Subcutaneous abdominal adipose tissue (tissue), 5 donors: ENCODE results near the gene MUC22.

Experiments used
- H3K27ac ChIP-seq: one replicate; pipeline ENCODE4 v1.7.0; 2013; ENCODE audit warnings: low read depth, mild to moderate bottlenecking, inconsistent platforms, low read length, moderate library complexity
- H3K27me3 ChIP-seq, 5 donors: one replicate each; pipeline ENCODE4 v1.7.0; 2013; ENCODE audit warnings: low read length in 5 of 5, inconsistent platforms in 1 of 5; ENCODE audit not compliant: control insufficient read depth in 5 of 5, insufficient read depth in 4 of 5
- H3K36me3 ChIP-seq, 5 donors: one replicate each; pipeline ENCODE4 v1.7.0; 2013; ENCODE audit warnings: low read length in 5 of 5; ENCODE audit not compliant: control insufficient read depth in 5 of 5, insufficient read depth in 5 of 5
- H3K4me1 ChIP-seq, 5 donors: one replicate each; pipeline ENCODE4 v1.7.0; 2013; ENCODE audit warnings: low read length in 5 of 5, mild to moderate bottlenecking in 3 of 5, moderate library complexity in 1 of 5; ENCODE audit not compliant: control insufficient read depth in 5 of 5, insufficient read depth in 5 of 5
- H3K4me3 ChIP-seq, 5 donors: one replicate each; pipeline ENCODE4 v1.7.0; 2013; ENCODE audit warnings: low read length in 5 of 5, low read depth in 1 of 5
- H3K9ac ChIP-seq, 5 donors: one replicate each; pipeline ENCODE4 v1.7.0; 2013; ENCODE audit warnings: low read length in 5 of 5, mild to moderate bottlenecking in 4 of 5, moderate library complexity in 3 of 5
- H3K9me3 ChIP-seq, 5 donors: one replicate each; pipeline ENCODE4 v1.7.0; 2013; ENCODE audit warnings: low read length in 5 of 5; ENCODE audit not compliant: control insufficient read depth in 5 of 5
- donor health status: healthy.
- donor health status: healthy.
- donor health status: healthy.
- donor health status: healthy.
- donor health status: healthy.

Gene MUC22

DNA sequence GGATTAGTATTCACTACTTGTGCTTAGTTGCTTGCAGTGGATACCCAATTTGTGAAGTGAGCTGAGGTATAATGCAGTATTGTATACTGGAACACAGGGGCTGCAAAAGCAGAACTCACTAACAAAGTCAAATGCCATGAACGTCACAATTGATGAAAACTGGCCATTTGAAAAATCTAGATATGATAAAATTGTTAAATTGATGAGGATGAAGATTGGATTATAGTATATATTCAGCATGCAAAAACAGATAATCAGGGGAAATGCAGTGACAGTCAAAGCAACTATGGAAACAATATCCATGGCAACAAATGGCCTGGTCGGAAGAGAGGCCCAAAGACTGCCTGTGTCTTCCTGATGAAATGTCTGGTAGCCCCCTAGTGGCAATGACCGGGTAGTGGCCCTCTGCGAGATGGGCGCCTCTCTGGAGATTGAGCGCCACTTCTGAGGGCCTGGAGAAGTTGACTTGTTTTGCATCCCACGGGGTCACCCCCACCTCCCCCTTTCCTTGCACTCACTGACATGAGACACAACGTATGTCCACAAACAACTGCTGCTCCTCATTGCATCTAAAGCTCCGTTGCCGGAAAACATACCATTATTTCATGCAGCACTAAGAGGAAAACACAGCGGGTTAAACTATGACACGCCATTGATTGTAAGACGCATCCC lies 58.5 kb downstream of the MUC22 start:
- Histone ChIP-seq H3K9me3 (no peaks in the 10 kb centered on the region), H3K27ac (no peak overlapping the region), H3K9ac (no peak overlapping the region), H3K4me3 (no peak overlapping the region), H3K4me1 (peaks cover 3 to 9% (median 7%) of the 10 kb centered on the region in 5 donors), H3K27me3 (peaks cover 0 to 5% (median 0%) of the 10 kb centered on the region in 5 donors), H3K36me3 (no peaks in the 10 kb centered on the region)

DNA sequence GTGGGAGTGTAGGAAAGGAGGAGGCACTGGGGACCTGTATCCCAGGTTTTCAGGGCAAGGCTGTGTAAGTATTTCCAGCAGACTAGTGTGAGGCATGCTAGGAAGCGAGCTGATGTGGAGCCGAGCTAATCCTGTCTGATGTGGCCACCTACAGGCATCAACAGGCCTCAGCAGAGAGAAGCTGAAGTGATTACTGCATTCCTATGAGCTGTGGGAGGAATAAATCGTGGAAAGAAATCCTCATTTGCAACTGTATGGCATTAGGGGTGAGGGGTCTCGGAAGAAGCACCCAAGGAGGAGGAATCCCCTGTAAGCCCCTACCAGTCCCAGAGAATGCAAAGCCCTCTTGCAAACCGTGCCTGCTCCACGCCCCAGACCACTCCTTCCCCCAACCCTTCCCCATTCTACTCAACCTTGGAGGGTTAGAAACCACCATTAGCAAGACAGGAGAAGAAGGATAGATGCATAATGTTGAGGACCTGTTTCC lies 60.5 kb downstream of the MUC22 start:
- H3K4me3 ChIP-seq = no peak overlapping the region
- H3K36me3 ChIP-seq = no peaks in the 10 kb centered on the region
- H3K9ac ChIP-seq = no peak overlapping the region

DNA sequence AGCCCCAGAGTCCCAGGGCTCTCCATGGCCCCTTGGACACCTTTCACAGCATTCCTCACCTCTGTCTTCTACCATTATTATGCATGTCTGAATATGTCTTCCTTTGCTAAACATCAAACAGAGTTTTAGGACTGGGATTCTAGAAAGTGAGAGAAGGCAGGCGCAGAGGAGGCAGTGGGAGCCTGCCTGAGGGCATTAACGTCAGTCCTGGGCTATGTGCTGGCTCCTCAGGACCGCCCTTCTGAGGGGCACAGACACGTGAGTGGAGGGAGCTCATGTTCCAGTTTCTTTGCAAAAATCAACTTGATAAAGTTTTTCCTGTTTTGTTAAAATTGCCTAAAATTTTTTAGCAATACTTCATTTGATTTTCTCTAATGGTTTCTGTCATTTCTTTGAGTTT lies 64.1 kb downstream of the MUC22 start:
- no peaks in the 10 kb centered on the region for H3K9me3 ChIP-seq
- no peaks in the 10 kb centered on the region for H3K36me3 ChIP-seq
- peaks cover 3 to 11% (median 8%) of the 10 kb centered on the region in 5 donors for H3K4me1 ChIP-seq
- no peaks in the 10 kb centered on the region for H3K27me3 ChIP-seq
- H3K27ac ChIP-seq = no peak overlapping the region
- H3K4me3 ChIP-seq = no peak overlapping the region
- H3K9ac ChIP-seq = no peak overlapping the region

More for the DNA sequence above, 60.5 kb downstream of the MUC22 start:
- Histone ChIP-seq H3K9me3 (no peaks in the 10 kb centered on the region), H3K27ac (no peak overlapping the region), H3K4me1 (peaks cover 3 to 9% (median 7%) of the 10 kb centered on the region in 5 donors), H3K27me3 (peaks cover 0 to under 1% (median 0%) of the 10 kb centered on the region in 5 donors)

DNA sequence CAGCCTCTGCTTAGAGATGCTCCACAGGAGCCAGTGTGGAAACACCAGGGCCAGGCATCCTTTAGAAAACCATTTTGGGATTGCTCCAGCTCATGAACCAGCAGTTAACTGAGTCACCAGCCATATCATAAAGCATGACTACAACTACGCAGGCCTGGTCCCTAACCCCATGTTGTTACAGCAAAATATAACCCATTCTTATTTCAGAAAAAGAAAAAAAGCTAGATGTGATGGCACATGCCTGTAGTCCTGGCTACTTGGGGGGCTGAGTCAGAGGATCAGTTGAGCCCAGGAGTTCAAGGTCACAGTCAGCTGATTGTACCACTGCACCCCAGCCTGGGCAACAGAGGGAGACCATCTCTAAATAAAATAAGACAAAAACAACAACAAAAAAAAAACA lies 65.3 kb downstream of the MUC22 start:
- H3K9me3 ChIP-seq = no peaks in the 10 kb centered on the region

DNA sequence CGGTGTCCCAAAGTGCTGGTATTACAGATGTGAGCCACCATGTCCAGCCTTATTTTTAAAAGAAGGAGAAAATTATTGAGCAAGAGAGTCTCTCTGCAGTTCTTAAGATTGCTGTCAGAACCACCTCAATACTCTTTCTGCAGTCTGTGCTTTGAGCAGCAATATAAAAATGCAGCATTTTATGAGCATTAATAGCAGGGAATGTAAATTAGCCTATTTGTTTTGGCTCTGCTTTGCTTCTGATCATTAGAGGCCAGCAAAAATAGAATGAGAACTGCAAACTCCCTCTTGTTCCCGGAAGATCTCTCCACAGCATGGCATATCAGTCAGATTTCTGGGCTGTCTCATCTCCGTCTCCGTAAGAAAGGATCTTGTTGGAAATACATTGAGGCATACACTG lies 66.3 kb downstream of the MUC22 start:
- H3K9ac ChIP-seq = no peak overlapping the region
- no peak overlapping the region for H3K4me3 ChIP-seq

More for the DNA sequence above, 65.3 kb downstream of the MUC22 start:
- no peaks in the 10 kb centered on the region for H3K36me3 ChIP-seq
- H3K9ac ChIP-seq = no peak overlapping the region
- H3K27ac ChIP-seq = no peak overlapping the region
- no peak overlapping the region for H3K4me3 ChIP-seq
- H3K4me1 ChIP-seq = peaks cover 3 to 17% (median 12%) of the 10 kb centered on the region in 5 donors
- H3K27me3 ChIP-seq = no peaks in the 10 kb centered on the region

GRCh38 chr6:31079656-31080261 lies 69.5 kb downstream of the MUC22 start:
- no peak overlapping the region for H3K27ac ChIP-seq
- H3K4me1 ChIP-seq = peaks cover 0 to 18% (median 15%) of the 10 kb centered on the region in 5 donors
- H3K36me3 ChIP-seq = no peaks in the 10 kb centered on the region
- H3K27me3 ChIP-seq = no peaks in the 10 kb centered on the region
- no peaks in the 10 kb centered on the region for H3K9me3 ChIP-seq
- peak overlapping the region in 3 of 5 donors; percentile 23 to 36 (median 29) for H3K4me3 ChIP-seq
- no peak overlapping the region for H3K9ac ChIP-seq

More for the DNA sequence above, 66.3 kb downstream of the MUC22 start:
- Histone ChIP-seq H3K9me3 (no peaks in the 10 kb centered on the region), H3K4me1 (peaks cover 3 to 17% (median 12%) of the 10 kb centered on the region in 5 donors), H3K27me3 (no peaks in the 10 kb centered on the region), H3K36me3 (no peaks in the 10 kb centered on the region), H3K27ac (no peak overlapping the region)

GRCh38 chr6:31081872-31082271 lies 71.6 kb downstream of the MUC22 start:
- H3K4me3 ChIP-seq = no peak overlapping the region
- H3K36me3 ChIP-seq = no peaks in the 10 kb centered on the region
- H3K27ac ChIP-seq = no peak overlapping the region
- no peak overlapping the region for H3K9ac ChIP-seq
- H3K9me3 ChIP-seq = no peaks in the 10 kb centered on the region
- H3K4me1 ChIP-seq = peaks cover under 1 to 20% (median 16%) of the 10 kb centered on the region in 5 donors
- no peaks in the 10 kb centered on the region for H3K27me3 ChIP-seq

DNA sequence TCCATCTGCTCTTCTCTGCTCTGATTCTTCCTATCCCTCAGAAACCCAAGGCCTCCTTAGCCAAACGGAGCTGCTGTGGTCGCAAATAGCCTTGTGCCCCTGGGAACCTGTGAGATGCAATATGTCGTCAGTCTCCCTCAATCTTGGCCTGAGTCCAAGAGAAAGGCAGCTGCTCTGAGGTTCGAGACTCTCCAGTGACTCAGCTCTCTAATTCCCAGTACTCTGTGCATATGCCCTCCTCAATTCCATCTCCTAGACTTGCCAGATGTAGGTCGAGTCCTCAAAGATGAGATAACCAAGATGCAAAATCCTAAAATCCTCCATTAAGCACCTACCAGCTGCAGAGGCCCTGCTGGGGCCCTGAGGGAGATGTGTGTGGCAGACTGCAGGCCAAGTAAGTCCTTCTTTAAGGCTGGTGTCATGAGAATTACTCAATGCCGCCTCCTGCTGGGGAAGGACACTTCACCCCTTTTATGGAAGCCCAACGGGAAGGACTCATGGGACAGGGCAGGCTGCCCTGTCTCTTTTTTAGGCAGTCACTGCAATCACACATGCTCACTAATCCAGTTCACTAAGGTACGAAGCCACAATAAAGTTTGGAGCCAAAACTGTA lies 73.6 kb downstream of the MUC22 start:
- Histone ChIP-seq H3K36me3 (no peaks in the 10 kb centered on the region), H3K27ac (no peak overlapping the region), H3K27me3 (no peaks in the 10 kb centered on the region), H3K9me3 (no peaks in the 10 kb centered on the region), H3K4me3 (no peak overlapping the region), H3K9ac (no peak overlapping the region), H3K4me1 (peaks cover 2 to 26% (median 22%) of the 10 kb centered on the region in 5 donors)
